ENCODE data around the gene SCGB1D4.

Gene SCGB1D4

DNA sequence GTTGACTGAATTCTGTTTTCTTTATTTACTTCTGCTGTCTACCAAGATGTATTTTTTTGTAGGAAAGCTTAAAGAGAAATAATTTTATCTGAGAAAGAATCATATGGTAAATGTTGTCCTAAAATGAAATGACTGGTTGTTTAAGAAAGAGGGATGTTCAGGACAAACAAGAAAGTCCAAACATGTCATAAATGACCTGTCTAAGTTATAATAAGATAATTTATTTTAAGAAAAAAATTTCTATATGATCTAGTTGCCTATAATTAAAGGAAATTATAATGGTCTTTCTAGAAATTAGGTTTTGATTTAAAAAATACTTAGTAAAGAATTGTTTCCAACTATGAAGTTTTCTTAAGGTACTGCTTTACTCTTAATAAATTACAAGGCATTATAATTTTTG, 18.4 kb downstream of the SCGB1D4 start:
- DNase-seq (ENCODE audit: low read depth in 2 of 2, low spot score in 1 of 2), result no peak

DNA sequence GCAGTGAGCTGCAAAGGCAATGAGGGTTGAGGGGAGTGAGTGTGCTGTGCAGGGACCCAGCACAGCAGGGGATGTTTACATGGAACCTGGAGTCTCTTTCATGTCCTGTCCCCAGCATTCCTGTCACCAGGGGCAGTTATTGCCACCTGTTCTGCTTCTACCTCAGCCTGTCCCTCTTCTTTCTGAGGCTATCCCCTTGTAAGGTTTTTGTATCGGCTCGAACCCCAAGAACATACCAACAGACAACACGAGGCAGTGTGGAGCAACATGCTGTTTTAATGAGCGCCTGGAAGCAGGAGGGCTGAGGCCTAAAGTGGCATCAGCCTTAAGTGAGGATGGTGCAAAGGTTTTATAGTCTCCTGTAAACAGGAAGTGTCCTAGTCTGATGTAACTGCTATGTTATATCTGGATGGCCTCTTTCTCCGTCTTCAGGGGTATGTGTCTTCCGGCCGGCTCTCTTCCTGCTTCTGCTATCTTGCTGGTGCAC, 25.0 kb downstream of the SCGB1D4 start:
- DNase-seq (ENCODE audit: low read depth in 2 of 2, low spot score in 1 of 2), result no peak

DNA sequence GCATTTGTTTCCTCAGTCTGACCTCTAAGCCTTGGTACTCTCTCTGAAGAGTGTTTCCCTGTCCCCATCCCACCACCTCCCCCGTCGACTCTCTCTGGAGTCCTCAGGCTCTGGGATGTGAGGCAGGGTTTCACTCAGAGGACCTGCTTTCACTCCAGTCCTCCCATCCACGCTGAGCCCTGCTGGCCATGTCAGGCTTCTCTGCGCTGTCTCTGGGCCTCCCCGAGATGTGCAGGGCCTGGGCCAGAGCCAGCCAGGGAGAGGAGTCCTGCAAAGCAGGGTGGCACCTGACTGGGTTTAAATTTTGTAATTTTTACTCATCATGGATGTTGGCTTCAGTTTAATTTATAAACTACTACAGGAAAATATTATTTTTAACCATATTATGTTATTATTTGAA, 25.6 kb downstream of the SCGB1D4 start:
- no peak for DNase-seq (ENCODE audit: low read depth in 2 of 2, low spot score in 1 of 2)

DNA sequence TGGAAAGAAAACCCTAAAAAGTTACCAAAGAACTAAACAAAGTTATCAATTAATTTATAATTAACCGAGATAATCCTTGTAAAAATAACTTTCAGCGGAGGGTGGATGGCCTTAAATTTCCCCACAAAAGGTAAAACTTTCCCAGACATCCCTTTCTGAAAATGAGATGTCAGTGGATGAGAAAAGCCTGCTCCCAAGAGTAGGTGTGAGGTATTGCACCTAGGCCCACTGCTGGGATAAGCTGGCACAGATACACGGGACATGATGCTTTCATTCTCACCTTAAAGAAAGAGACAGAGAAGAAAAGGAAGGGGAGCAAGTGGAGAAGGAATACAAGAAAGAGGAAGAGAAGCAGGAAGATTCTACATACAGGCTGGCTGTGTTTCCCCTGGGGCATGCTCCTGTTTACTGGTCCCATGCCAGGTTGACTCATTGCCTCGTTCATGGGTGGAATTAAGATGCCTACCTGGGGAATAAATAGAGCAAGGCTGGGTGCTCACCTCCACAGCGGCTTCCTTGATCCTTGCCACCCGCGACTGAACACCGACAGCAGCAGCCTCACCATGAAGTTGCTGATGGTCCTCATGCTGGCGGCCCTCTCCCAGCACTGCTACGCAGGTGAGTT, 29.1 kb downstream of the SCGB1D4 start, which contains the start of gene SCGB2A2:
Gene SCGB2A2 (plus strand): TSS at position 505 of the 625 bp plus-strand sequence. CDS start 59 bp downstream, at position 564.
- no peak for DNase-seq (ENCODE audit: low read depth in 2 of 2, low spot score in 1 of 2)

DNA sequence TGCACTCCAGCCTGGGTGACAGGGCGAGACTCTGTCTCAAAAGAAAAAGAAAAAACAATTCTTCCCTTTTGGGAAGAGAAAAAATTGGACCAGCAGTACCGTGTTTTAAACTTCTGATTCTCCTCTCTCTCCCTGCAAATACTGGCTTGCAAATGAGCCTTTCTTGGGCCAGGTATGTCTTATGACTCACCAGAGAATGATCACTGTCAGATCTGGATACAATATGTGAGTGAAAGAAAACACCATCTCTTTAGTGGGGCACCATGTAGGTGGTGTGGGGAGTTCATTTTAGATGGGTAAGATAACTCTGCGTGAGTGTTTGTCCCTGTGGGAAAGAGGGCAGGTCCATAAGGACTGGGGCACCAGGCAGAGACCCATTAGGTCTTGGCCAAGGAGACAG, 31.3 kb downstream of the SCGB1D4 start:
- DNase-seq (ENCODE audit: low read depth in 2 of 2, low spot score in 1 of 2), result no peak

DNA sequence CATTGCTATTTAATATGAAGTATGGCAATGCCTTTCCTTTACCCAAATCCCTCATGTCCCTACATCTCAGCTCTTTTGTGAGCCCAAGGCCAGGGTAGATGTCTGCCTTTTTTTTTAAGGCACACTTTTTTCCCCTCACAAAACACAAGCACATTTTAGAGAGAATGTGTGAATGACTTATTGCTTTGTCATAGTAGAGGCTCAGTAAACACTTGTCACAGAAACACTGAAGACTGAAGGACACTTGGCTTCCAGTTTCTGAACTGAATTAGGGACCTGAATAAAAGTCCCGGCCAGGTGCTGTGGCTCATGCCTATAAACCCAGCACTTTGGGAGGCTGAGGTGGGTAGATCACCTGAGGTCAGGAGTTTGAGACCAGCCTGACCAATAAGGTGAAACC, 31.8 kb downstream of the SCGB1D4 start:
- no peak for DNase-seq (ENCODE audit: low read depth in 2 of 2, low spot score in 1 of 2)

DNA sequence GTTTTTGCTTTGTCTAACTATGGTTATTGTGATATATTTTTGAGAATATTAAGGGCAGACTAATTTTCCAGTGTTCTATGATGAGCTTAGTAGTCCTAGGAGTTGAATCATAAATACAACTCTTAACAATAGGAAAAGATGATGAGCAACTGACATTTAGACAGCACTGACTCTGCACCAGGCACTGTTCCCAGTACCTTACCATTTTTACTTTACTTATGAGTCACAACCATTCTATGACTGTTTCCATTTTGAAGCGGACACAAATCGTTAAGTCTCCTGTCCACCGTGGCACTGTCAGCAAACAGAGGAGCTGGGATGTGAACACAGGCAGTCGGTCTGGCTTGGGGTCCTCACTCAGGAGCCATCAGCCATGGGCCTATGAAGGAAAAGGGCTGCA, 32.3 kb downstream of the SCGB1D4 start:
- no peak for DNase-seq (ENCODE audit: low read depth in 2 of 2, low spot score in 1 of 2)

DNA sequence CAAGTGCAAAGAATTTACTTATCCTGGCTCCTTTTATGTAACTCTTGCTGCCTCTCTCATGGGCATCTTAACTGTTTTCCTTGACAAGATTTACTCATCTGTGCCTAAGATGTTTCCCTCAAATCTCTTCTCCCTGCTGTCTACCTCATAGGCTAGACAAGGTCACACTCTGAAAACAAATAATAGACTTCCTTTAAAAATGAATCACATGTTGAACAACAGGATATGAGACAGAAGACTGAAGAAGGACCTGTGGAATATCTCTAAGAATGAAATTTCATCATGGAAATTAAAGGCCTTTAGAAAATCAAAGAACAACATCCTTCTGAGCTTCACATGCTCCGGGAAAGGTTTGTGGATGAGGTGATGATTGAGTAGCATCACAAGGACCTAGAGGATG, 34.9 kb downstream of the SCGB1D4 start:
- no peak for DNase-seq (ENCODE audit: low read depth in 2 of 2, low spot score in 1 of 2)

DNA sequence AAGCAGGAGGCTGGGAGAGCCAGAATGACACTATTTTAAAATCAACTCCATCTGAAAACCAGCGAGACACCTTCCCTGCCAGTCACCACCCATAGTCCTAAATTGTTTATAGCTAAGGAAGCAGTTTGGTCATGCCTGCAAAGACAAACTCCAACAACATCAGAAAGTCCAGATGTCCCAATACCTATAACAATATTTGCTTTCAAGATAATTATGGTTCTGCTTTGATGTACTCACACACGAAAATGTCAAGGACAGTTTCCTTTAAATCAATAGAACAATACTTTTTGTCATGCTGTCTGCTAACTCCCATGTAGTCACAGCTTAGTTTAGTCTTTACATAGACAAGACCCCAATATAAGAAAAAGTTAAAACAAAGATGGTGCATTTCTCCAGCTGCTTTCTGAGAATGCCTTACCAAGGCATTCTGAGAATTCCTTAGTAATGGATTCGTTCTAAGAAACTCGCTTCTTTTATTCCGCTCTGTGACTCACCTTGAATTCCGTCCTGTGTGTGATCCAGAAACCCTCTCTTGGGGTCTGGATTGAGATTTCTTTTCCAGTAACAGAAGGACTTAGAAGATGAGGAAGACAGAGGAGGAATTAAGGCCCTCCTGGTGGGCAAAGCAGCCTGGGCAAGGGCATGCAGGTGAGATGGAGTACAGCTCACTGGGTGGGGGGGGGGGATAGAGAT, 38.5 kb downstream of the SCGB1D4 start:
- no peak for DNase-seq (ENCODE audit: low read depth in 2 of 2, low spot score in 1 of 2)

DNA sequence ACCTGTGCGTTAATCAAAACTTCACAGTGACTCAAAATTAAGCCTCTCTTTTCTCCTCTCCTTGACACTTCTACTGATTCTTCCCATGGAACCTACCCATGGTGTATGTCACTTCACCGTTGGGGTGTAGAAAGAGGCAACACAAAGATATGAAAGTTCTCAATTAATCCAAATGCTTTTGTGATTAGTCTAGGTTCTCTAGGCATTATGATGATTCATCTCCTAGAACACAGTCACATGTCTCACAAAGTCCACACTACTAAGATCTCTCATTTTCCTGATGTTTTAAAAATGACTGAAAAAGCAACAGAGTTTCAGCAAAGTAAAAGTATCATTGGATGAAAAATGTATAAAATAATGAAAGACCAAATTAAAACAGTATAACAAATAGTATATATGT, 42.6 kb downstream of the SCGB1D4 start:
- DNase-seq (ENCODE audit: low read depth in 2 of 2, low spot score in 1 of 2), result no peak

DNA sequence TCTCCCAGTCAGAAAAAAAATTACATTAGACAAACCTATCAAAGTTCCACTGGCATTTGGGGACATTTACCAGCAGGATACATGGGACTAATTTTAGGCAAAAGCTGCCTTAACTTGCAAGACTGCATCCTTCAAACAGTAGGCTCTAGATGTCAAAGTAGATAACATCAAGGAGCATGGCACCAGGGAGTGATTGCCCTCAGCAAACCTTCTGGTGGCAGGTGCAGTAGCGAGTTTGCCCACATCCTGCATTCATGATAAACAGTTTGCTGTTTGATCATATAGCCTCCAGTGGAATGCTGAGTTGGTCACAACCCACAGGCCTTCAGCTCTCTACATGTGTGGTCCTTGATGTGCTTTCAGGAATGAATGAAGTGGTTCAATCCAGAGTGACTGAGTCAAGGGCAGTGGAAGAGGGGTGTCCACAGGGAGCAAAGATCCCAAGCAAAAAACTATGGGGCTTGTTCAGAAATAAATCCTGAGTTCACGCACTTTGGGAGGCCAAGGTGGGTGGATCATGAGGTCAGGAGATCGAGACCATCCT, 44.8 kb downstream of the SCGB1D4 start:
- no peak for DNase-seq (ENCODE audit: low read depth in 2 of 2, low spot score in 1 of 2)

DNA sequence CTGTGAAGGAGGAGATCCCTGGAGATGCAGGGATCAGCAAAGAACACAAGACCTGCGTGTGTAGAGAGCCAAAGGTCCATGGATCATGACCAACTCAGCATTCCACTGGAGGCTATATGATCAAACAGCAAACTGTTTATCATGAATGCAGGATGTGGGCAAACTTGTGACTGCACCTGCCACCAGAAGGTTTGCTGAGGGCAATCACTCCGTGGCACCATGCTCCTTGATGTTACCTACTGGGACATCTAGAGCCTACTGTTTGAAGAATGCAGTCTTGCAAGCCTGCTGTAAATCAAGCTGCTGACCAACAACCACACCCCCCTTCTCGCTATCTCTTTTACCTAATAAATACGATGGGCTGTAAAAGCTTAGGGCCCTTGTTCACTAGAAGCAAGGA, 47.2 kb downstream of the SCGB1D4 start:
- DNase-seq (ENCODE audit: low read depth in 2 of 2, low spot score in 1 of 2), result no peak
